Effector CD8-positive, alpha-beta T cell (primary cell): Measurements from ENCODE around the gene LCA5L.
"Not testable (repeated sequence)": the region's sequence is repeated elsewhere in the genome, so short reads cannot be mapped to it uniquely, and the experiment has no call there.

Source experiments
- DNase-seq: peaks from one replicate; lab custom pipeline; 2025; lab: John Stamatoyannopoulos, UW

The LCA5L gene

GRCh38 chr21:39451332-39452206, 6.0 kb upstream of the LCA5L start, which contains the start of gene SH3BGR:
Gene SH3BGR, plus strand, starts transcription at chr21:39451970. Its CDS starts 127 bp downstream, at chr21:39452097.
- no peak for DNase-seq

DNA sequence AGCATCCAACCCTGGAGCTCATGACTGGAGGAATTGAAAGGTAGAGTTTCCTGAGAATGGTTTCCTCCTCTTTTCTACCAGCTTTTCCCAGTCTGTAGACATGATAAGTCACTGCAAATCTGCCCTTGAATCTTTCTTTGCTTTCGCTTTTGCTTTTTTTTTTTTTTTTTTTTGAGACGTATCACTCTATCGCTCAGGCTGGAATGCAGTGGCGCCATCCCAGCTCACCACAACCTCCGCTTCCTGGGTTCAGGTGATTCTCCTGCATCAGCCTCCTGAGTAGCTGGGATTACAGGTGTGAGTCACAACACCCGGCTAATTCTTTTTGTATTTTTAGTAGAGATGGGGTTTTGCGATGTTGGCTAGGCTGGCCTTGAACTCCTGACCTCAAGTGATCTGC, 1.7 kb upstream of the LCA5L start:
- no peak for DNase-seq

DNA sequence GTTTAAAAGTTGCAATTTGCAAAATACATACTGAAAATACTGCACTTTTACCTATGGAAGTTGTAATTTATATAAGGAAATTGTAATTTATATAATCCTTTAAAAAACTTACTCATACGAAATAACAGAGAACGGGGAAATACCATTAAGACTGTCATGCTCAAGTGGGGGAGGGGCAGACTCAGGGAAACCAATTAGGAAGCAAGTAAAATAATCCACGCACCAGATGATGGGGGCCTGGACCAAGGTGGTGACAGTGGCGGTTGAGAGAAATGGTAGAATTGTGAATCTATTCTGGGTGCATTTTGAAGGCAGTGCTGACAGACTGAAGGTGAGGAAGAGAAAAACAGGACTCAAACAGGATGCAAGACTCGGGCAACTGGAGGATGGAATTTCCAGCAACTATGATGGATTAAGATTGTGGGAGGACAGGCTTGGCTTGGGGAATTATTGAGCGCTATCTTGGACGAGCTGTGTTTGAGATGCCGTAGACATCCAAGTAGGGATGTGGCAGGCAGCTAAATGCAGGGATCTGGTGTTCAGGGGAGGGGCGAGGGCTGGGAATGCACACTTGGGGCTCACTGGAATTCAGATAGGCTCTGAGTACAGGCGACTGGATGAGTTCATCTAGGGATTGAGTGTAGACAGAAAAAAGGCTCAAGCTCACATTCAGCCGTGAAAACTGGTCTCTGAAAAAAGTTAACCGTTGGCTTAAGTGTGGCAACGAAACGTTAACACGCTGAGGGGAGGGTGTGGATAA, 977 bp downstream of the LCA5L start:
- no peak for DNase-seq

DNA sequence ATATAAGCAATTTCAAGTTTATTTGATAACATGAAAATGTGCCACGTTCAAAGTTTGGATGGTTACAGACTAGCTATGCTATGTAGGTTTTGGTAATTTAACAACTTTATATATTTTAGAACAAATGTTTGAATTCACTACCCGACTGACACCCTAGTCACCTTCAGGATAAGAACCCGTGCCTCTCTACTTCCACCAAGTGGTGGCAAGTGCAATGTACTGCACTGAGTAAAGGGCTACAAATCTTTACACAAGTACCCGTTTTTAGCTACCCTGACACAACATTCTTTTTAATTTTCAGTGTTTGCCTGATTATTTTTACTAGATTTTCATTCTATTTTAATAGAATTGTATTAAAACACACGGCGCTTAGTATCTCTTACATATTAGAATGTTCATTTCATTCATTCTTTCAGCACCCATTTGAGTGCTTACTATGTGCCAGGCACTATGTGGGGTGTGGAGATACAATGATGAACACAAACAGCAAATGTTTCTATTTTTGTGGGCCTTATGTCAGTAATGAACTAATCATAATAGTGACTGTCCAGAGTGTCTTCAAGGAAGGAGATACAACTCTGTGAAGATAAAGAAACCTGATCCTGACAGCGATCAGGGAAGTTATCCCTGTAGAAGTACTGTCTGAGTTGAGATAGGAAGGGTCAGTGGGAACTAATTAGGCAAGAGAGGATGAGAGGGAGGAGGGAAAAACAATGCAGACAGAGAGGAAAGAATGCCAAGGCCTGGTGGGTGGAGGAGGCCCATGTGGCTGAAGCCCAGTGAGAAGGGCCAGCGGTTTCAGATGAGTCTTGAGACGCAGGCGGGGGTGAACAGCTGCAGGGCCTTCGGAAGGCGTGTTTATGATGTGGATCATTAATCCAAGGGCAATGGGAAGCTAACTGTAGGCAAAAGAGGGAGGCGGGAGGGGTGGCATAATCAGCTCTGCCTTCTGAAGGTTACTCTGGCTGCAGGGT, 3.8 kb downstream of the LCA5L start:
- peak; percentile 2 for DNase-seq

- DNase-seq, result no peak
Measured at GRCh38 chr21:39439232-39439631, 6.3 kb downstream of the LCA5L start.

- no peak for DNase-seq
Measured at GRCh38 chr21:39434950-39435349, 10.6 kb downstream of the LCA5L start.

DNA sequence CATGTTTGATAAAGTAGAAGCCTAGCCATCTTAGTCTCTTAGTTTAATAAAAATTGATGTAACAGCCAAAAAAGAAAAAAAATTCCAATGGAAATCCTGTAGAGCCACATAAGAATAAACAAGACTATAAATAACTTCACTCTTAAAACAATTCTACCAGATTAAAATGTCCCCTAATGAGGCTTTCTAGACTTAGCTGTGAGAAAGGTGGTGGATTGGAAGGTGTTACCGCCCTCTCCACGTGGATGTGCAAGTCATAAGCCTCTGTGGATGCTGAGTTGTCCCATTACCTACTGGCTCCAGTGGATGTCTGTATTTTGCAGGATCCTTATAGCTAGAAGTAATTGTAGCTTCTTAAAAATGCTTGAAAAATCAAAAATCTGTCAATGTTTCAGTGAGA, 14.6 kb downstream of the LCA5L start:
- no peak for DNase-seq

- no peak for DNase-seq
Measured at GRCh38 chr21:39430457-39430856, 15.1 kb downstream of the LCA5L start.

GRCh38 chr21:39430016-39430415, 15.6 kb downstream of the LCA5L start:
- DNase-seq, result no peak

DNA sequence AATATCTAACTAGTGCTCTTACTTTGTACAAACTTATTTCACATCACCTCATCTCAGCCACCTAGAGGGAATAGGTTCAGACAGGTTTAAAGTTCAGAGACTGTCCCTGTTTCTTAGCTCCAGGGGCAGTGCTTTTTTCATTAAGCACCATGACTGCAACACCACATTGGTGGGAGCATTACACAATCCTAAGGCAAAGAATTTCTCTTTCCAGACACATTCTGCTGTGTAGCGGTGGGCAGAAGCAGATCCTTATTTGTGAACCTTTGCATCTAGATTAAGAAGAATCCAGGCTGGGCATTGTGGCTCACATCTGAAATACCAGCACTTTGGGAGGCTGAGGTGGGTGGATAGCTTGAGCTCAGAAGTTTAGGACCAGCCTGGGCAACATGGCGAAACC, 16.1 kb downstream of the LCA5L start:
- DNase-seq, result no peak

DNA sequence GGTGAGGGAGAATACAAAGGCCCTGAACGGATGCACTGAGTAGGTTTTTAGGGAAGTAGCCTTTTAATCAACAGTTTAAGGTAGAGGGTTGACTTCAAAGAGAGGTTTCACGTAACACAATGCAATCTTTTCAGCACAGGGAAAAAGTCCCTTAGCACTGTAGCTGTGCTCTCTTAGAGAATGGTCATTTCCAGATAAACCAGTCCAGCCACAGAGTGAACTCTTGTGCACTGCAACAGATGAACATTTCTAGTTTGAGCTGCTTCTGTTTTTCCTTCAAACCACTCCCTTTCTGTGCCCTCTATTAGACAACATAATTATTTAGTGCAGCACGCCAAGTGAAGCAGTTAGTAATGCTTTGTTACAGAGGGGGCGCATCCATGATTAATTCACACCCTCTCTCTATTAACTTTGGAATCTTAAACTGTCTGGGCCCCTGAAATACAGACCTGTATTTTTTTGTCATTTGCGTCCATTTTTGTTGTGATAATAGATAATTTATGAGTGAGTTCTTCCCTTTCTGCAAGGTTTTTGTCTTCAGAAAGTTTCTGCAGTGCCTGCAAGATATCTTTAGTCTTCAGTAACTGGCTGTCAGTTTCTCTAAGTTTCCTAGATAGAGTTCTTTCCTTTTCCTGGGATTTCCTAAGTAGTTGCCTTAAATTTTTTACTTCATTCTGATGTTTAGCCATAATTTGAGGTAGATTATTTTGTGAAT, 22.9 kb downstream of the LCA5L start:
- DNase-seq, result no peak

DNA sequence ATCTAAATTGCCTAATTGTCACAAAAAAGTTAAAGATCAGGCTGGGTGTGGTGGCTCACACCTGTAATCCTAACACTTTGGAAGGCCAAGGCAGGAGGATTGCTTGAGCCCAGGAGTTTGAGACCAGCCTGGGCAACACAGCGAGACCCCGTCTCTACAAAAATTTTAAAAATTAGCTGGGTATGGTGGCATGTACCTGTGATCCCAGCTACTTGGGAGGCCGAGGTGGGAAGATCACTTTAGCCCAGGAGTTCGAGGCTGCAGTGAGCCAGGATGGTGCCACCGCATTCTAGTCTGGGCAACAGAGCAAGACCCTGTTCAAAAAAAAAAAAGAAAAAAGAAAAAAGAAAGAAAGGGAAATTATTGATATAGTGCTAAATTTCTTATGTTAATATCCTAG, 26.4 kb downstream of the LCA5L start:
- not testable (repeated sequence) for DNase-seq

- DNase-seq, result no peak
Measured at GRCh38 chr21:39406065-39406464, 39.5 kb downstream of the LCA5L start.

DNA sequence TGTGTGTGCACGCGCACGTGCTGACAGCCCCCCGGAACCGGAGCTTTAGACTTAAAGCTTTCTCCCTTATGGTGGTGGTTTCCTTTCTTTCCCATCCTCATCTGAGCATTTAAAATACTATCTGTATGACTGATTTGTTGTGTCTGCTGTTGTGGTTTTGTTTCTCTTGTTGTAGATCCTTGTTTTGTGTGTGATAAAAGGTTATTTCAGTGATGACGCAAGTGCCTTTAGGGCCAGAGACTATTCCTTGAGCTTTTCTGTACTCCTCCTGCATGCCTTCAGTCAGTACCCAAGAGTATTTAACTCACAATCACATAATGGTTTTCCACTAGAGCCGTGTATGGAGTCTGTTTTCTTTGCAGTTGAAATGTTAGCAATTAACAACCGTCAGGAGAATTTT, 45.4 kb downstream of the LCA5L start:
- no peak for DNase-seq

GRCh38 chr21:39397646-39398385, 47.8 kb downstream of the LCA5L start:
- no peak for DNase-seq

DNA sequence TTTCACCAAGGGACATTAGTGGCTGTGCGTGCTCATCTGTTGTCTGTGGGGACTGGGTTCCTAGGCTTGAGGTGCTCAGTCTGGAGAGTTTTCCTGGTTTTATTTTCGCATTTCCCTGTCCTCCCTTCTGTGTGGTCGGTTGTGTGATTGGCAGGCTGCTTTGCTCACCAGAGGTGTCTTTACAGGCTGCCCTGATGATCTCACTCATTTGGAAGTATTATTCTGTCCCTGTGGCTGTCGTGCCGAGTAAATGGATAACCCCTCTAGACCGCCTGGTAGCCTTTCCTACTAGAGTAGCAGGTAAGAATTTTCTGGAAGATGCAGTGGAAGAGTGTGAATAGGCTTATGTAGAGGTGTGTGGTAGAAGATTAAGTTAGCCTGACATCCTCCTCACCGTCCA, 52.6 kb downstream of the LCA5L start:
- DNase-seq, result no peak

DNA sequence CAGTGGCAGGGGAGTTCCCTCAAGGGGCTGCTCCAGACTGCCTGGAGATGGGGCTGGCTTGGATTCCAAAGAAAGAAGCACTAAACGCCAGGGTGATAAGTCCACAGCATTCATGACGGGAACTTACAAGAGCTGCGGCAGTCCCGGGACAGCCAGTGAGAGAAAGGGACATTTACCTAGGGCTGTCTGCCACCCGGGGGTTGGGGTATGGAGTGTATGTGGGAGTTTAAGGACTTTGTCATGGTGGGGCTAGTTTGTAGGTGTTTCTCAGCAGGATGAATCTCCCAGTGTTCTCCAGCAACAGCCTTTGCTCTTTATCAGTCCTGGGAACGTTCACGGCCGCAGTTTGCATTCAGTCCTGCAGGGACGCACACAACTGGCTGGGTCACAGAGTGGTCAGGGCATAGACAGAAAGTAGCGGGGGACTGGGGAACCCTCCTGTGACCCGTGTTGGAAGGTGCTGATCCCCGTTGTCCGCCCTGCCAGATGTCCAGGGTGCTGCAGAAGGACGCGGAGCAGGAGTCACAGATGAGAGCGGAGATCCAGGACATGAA, 55.3 kb downstream of the LCA5L start:
- no peak for DNase-seq

DNA sequence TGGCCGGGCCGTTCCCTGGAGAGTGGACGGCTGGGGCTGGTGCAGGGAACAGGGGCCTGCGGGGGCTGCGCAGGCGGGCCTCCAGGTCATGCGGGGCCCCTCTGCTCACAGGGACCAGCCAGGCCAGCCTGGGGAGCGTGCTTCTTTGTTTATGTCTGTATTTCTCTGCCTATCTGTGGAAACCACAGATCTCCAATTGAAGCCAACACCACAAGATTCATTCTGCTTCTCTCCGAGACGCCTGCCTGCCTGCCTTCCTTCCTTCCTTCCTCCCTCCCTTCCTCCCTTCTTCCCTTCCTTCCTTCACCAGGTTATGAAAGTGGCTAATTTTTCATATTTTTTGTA, 56.8 kb downstream of the LCA5L start:
- DNase-seq, result no peak

- peak; percentile 82 for DNase-seq
Measured at GRCh38 chr21:39388038-39388810, 57.4 kb downstream of the LCA5L start.
